Measurements from ENCODE around the gene SLC35A2. TPM values are rescaled to one million over a fixed set of nuclear protein-coding genes. Genes with fewer than 3 reads are reported as not detected.

The SLC35A2 gene
- 10 to 100 TPM; 11.0 to 22.1 (median 15.8) TPM for polyA plus RNA-seq

- 0 to 28% (median 0%) methylated on average over 46 to 60 of the region's 60 CpGs for WGBS, 3 donors
- no peak within 1 kb of the TSS for H3K27ac ChIP-seq (ENCODE audit: low read depth, low read length)
Observed at GRCh38 chrX:48911412-48912182, at the start of gene SLC35A2. TSS of gene SLC35A2 (minus strand) at chrX:48911646. CDS start at chrX:48911636, 10 bp downstream.

DNA sequence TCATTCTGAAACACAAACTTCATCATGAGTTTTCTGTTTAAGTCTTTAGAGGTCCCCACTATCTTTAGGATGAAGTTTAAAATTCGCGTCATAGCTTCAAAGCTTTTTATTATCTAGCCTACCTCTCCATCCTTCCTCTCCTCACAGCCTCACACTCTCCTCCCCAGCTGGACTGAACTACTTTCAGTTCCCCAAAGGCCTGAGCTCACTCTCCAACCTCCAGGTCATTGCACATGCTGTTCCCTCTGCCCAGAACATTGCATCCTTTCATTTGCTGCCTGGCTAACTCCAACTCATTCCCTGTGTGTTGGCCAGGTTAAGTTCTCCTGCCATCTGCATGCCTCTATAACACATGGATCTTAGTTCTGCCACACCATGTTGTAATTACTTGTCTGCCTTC lies 48.8 kb upstream of the SLC35A2 start:
- H3K27ac ChIP-seq (ENCODE audit: low read depth, low read length), result no peak overlapping the region
- 67 to 91% (median 78%) methylated on average over 2 of the region's 2 CpGs for WGBS, 3 donors

- 0 to 43% (median 1%) methylated on average over 21 of the region's 21 CpGs for WGBS, 3 donors
- no peak overlapping the region for H3K27ac ChIP-seq (ENCODE audit: low read depth, low read length)
Observed at GRCh38 chrX:48958635-48959094, 47.2 kb upstream of the SLC35A2 start.

DNA sequence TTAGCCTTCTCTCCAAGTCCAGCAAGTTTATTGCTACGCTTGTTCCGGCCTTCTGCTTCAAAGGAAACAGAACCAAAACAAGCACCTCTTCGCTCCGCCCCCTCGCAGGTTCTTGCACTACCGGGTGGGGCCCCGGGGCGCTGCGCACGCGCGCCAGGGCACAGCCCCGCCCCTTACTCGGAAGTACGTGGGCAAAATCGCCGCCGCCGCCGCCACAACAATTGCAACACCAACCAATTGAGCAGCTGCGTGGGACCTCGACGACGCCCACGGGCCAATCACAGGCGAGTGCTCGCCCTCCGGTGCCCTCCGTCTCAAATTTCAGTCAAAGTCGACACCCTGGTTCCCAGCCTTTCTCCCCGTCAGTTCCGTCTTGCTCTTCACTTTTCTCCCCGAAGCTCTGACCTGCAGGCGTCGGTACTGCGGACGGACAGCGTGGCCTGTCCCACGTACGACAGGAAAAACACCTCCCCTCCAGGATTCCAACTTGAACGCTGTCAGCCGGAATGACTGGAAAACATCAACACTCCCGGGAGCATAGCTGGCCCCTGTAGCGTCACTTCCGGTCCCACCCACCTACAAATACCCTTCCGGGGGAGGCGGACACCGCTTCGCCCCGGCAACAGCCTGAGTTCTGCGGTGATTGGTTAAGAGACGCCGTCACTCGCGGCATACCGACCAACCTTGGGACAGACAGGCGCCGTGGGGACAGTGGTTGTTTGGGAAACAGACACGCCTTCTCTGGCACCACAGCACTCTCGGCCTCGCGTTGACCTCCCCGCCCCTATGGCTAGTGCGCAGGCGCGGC lies 46.6 kb upstream of the SLC35A2 start:
- WGBS, 3 donors, result 0 to 36% (median 0%) methylated on average over 57 to 66 of the region's 66 CpGs
- peak overlapping the region; percentile 41 for H3K27ac ChIP-seq (ENCODE audit: low read depth, low read length)

DNA sequence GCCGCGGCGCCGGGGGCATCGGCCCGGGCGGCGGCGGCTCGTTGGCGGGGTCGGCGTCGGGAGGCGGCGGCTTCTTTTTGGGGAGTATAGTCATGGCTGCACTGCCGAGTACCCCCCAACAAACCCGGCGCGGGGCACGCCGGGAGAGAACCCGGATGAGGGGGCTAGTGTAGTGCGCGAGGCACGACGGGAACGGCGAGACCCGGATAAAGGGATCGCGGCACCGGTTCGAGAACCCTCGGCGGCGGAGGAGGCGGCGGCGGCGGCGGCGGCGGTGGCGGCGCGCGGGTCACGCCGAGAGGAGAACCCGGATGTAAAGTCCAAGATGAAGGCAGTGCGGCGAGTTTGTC lies 46.0 kb upstream of the SLC35A2 start, which contains the start of gene OTUD5:
Gene OTUD5 (minus strand): TSS at position 131 of the 350 bp plus-strand sequence. CDS start 37 bp downstream, at position 94.
- peak within 1 kb of the TSS; percentile 41 for H3K27ac ChIP-seq (ENCODE audit: low read depth, low read length)
- 0 to 43% (median 0%) methylated on average over 13 to 52 of the region's 53 CpGs for WGBS, 3 donors

DNA sequence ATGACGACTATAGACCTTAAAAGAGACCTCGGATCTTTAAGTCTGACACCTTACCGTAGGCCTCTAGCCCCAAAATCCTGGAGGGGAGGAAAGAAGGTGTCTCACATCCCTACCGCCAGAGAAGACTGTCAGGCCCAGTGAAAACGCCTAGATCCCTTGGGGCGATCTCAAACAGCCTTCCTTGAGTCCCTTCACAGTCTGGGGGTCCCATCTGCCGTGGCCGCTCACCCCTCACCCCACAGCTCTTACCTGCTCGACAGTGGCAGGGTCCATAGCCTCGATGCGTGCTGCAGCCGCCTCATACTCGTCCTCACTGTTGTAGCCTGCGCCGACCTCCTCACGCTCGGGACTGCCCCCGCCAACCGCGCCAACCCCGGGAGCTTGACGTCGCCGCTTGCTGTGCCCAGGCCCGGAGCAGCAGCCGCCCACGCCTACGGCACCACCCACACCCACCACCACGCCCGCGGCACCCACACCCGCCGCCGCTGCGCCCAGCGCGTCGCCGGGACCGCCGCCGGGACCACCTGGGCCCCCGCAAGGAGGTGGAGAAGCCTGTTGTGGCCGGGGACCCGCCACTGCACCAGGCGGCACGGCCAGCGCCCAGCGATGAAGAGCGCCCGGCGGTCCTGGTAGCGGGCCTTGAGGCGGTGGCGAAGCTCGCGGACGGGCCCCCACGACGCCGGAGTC lies 45.4 kb upstream of the SLC35A2 start:
- WGBS, 3 donors, result 1 to 33% (median 3%) methylated on average over 22 to 60 of the region's 61 CpGs
- peak overlapping the region; percentile 33 for H3K27ac ChIP-seq (ENCODE audit: low read depth, low read length)

DNA sequence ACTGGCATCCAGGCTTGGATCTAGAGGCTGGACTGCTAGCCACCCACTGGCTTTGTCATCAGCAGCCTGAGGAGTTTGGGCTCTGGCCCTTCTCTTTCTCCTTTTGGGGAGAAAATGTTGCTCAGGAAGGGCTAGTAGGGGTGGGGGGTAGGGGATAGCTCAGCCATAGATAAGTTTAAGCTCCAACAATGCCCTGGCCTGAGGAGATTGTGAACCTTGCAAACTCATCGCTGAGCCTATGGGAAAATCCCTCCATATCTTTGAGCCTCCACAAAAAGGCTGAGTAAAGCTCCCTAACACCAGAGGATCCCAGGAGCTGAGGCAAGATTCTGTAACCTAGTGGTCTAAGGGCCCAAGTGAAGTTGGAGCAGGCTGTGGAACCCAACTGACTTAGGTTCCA lies 37.1 kb upstream of the SLC35A2 start:
- H3K27ac ChIP-seq (ENCODE audit: low read depth, low read length), result no peak overlapping the region
- WGBS, 3 donors, result 71 to 100% (median 93%) methylated on average over 1 of the region's 1 CpG

GRCh38 chrX:48945517-48946348 lies 34.3 kb upstream of the SLC35A2 start:
- H3K27ac ChIP-seq (ENCODE audit: low read depth, low read length), result no peak overlapping the region
- 45 to 59% (median 52%) methylated on average over 6 to 8 of the region's 8 CpGs for WGBS, 3 donors

GRCh38 chrX:48942895-48943294 lies 31.4 kb upstream of the SLC35A2 start:
- no peak overlapping the region for H3K27ac ChIP-seq (ENCODE audit: low read depth, low read length)

GRCh38 chrX:48940404-48940955 lies 29.0 kb upstream of the SLC35A2 start:
- WGBS, 3 donors, result 66 to 86% (median 68%) methylated on average over 2 of the region's 2 CpGs

More at GRCh38 chrX:48942895-48943294, 31.4 kb upstream of the SLC35A2 start:
- WGBS, 3 donors, result 70 to 88% (median 80%) methylated on average over 2 of the region's 2 CpGs

GRCh38 chrX:48939524-48940228 lies 28.2 kb upstream of the SLC35A2 start:
- no peak overlapping the region for H3K27ac ChIP-seq (ENCODE audit: low read depth, low read length)

More at GRCh38 chrX:48940404-48940955, 29.0 kb upstream of the SLC35A2 start:
- no peak overlapping the region for H3K27ac ChIP-seq (ENCODE audit: low read depth, low read length)

GRCh38 chrX:48938721-48939425 lies 27.4 kb upstream of the SLC35A2 start:
- H3K27ac ChIP-seq (ENCODE audit: low read depth, low read length), result no peak overlapping the region

More at GRCh38 chrX:48939524-48940228, 28.2 kb upstream of the SLC35A2 start:
- 56 to 73% (median 60%) methylated on average over 3 of the region's 3 CpGs for WGBS, 3 donors

GRCh38 chrX:48937054-48937907 lies 25.8 kb upstream of the SLC35A2 start:
- H3K27ac ChIP-seq (ENCODE audit: low read depth, low read length), result no peak overlapping the region
- 34 to 55% (median 39%) methylated on average over 9 of the region's 9 CpGs for WGBS, 3 donors

More at GRCh38 chrX:48938721-48939425, 27.4 kb upstream of the SLC35A2 start:
- WGBS, 3 donors, result 44 to 55% methylated on average over 1 of the region's 1 CpG; no CpG with 5 or more reads in 1 of the 3 donors

DNA sequence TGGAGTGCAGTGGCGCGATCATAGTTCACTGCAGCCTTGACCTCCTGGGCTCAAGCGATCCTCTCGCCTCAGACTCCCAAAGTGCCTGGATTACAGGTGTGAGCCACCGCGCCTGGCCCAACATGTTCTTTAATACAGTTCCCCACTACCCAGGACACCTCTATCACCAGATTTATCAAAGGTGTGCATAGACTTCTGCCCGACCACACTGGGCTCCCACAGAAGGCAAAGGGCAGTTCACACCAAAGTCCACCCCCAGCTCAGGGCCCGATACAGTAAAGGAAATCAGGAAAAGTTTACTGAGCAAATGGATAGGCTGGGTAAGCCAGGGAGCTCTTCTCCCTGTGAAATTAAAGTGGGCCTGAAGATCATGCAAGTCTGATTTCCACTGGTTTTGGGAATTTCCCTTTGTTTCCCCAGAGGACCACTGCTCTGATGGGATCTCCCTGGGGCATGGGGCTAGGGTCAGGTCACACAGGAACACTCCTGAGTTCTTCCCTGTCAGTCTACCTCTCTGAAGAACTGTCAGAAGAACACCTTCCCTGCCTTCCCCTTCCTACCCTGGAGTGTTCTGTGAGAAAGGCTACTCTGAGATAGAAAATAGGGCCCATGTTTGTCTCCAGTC lies 25.1 kb upstream of the SLC35A2 start:
- H3K27ac ChIP-seq (ENCODE audit: low read depth, low read length), result no peak overlapping the region
- 85 to 92% (median 87%) methylated on average over 8 of the region's 8 CpGs for WGBS, 3 donors

GRCh38 chrX:48935301-48935670 lies 23.8 kb upstream of the SLC35A2 start:
- WGBS, 3 donors, result 93 to 100% (median 93%) methylated on average over 1 of the region's 1 CpG
- H3K27ac ChIP-seq (ENCODE audit: low read depth, low read length), result no peak overlapping the region
